K562 (cell line): Measurements from ENCODE around the gene SLC9C2. TPM values are rescaled to one million over a fixed set of nuclear protein-coding genes. Genes with fewer than 3 reads are reported as not detected.
A peak's percentile ranks its signal among the peaks of the same experiment; 100 is the strongest.
"Not testable (repeated sequence)": the region's sequence is repeated elsewhere in the genome, so short reads cannot be mapped to it uniquely, and the experiment has no call there.

Experiments
- ATAC-seq: fragments of 200-7000 bp; cut with Tn5 transposase; 3 replicates; pipeline ENCODE4 v1.9.1; 2020; ENCODE audit warnings: moderate library complexity
- BruUV-seq: library from RNA; stranded (reverse); fragments of 400-500 nt; replicated peaks from 2 replicates; lab custom pipeline; 2021; lab: Mats Ljungman, UMichigan
- CTCF ChIA-PET: fragments of 300-600 bp; formaldehyde crosslinking; extraction: SDS; loops from one replicate; lab custom pipeline; 2021; ENCODE audit warnings: low intra/inter-chr PET ratio; lab: Yijun Ruan, JAX
- POLR2A ChIA-PET: fragments of 300-600, 350-650 bp; sonication (Branson Sonifier 250); formaldehyde crosslinking; extraction: SDS; loops from one replicate; lab custom pipeline; 2021; ENCODE audit warnings: antibody characterized with exemption, inconsistent platforms; lab: Yijun Ruan, JAX
- DNase-seq, 4 experiments: peaks; one replicate each; pipeline versions ENCODE4 v3.0.0 to v3.0.0-alpha.2; 2011 to 2018; ENCODE audit warnings: low spot score in 3 of 4, mixed read lengths in 3 of 4; ENCODE audit errors: extremely low read depth in 1 of 4
- FAIRE-seq: peaks from 2 replicates; lab custom pipeline; 2011; peaks lifted over from hg19 to GRCh38; lab: Jason Lieb, UNC
- H2AFZ ChIP-seq: 2 replicates; pipeline ENCODE4 v1.6.0; 2011; ENCODE audit warnings: low read depth, low read length, control low read depth, inconsistent platforms
- H3K27ac ChIP-seq: fragments of 200-600 bp; 3 replicates; pipeline ENCODE4 v1.8.0; 2011; ENCODE audit warnings: low read depth, mild to moderate bottlenecking, control low read depth, inconsistent platforms, low read length, moderate library complexity, mixed read lengths; ENCODE audit errors: extremely low read depth
- H3K27me3 ChIP-seq, 2 experiments: fragments of 300-600 bp in 1 of 2; 2 replicates in 1 of 2; 3 replicates in 1 of 2; pipeline versions ENCODE4 v1.6.0 to v1.8.0; 2011; ENCODE audit warnings: inconsistent platforms in 2 of 2, low read length in 2 of 2, mild to moderate bottlenecking in 1 of 2, mixed read lengths in 1 of 2, moderate library complexity in 1 of 2; ENCODE audit not compliant: control insufficient read depth in 2 of 2, insufficient read depth in 2 of 2
- H3K36me3 ChIP-seq: fragments of 300-600 bp; 3 replicates; pipeline ENCODE4 v1.8.0; 2011; ENCODE audit warnings: mild to moderate bottlenecking, low read length, inconsistent platforms; ENCODE audit not compliant: control insufficient read depth, insufficient read depth
- H3K4me1 ChIP-seq, 2 experiments: fragments of 200-600 bp in 1 of 2; replicated peaks in 1 of 2; 2 replicates in 1 of 2; 3 replicates in 1 of 2; pipeline versions ENCODE4 v1.5.1 to v1.8.0; 2011; ENCODE audit warnings: inconsistent platforms in 2 of 2, low read length in 2 of 2, mild to moderate bottlenecking in 1 of 2, mixed read lengths in 1 of 2, moderate library complexity in 1 of 2; ENCODE audit not compliant: control insufficient read depth in 2 of 2, insufficient read depth in 2 of 2
- H3K4me2 ChIP-seq: 2 replicates; pipeline ENCODE4 v1.6.1; 2011; ENCODE audit warnings: low read length, control low read depth, inconsistent platforms, mixed read lengths; ENCODE audit not compliant: insufficient read depth
- H3K4me3 ChIP-seq: fragments of 200-600 bp; sonication (generic), shearing (Covaris generic); 2 replicates; pipeline ENCODE4 v1.5.1; 2016; ENCODE audit warnings: control low read depth, inconsistent platforms
- H3K79me2 ChIP-seq: fragments of 200-600 bp; 3 replicates; pipeline ENCODE4 v1.8.0; 2011; ENCODE audit warnings: low read length, inconsistent platforms; ENCODE audit not compliant: control insufficient read depth, insufficient read depth
- H3K9ac ChIP-seq, 2 experiments: 2 replicates each; pipeline versions ENCODE4 v1.6.0 to v1.6.1; 2011; ENCODE audit warnings: low read depth in 2 of 2, low read length in 2 of 2, control low read depth in 1 of 2, inconsistent platforms in 1 of 2, mild to moderate bottlenecking in 1 of 2, mixed read lengths in 1 of 2; ENCODE audit not compliant: insufficient read depth in 1 of 2
- H3K9me1 ChIP-seq: one replicate; pipeline ENCODE4 v1.6.0; 2011; ENCODE audit warnings: inconsistent platforms, mild to moderate bottlenecking, low read length, moderate library complexity; ENCODE audit not compliant: control insufficient read depth, insufficient read depth
- H3K9me3 ChIP-seq: replicated peaks from 2 replicates; pipeline ENCODE4 v1.5.1; 2011; ENCODE audit warnings: low read depth, low read length, inconsistent platforms; ENCODE audit not compliant: control insufficient read depth, insufficient read depth
- H4K20me1 ChIP-seq: replicated peaks from 2 replicates; pipeline ENCODE4 v1.6.1; 2011; ENCODE audit warnings: low read length, inconsistent platforms, mixed read lengths; ENCODE audit not compliant: control insufficient read depth, insufficient read depth
- ARID1B ChIP-seq: fragments of 450-650 bp; IDR thresholded peaks from 2 replicates; pipeline ENCODE4 v1.6.1; 2016; ENCODE audit warnings: antibody characterized with exemption, mild to moderate bottlenecking, inconsistent platforms
- CBFA2T3 ChIP-seq: fragments of 450-650 bp; IDR thresholded peaks from 2 replicates; pipeline ENCODE4 v1.6.1; 2017
- DPF2 ChIP-seq: fragments of 450-650 bp; IDR thresholded peaks from 2 replicates; pipeline ENCODE4 v1.6.1; 2016
- EGR1 ChIP-seq: fragments of 450-650 bp; conservative IDR thresholded peaks from 2 replicates; pipeline ENCODE4 v1.6.1; 2017; ENCODE audit warnings: mild to moderate bottlenecking
- ETS2 ChIP-seq: IDR thresholded peaks from 2 replicates; pipeline ENCODE4 v1.6.1; 2016; ENCODE audit warnings: borderline replicate concordance, missing genetic modification characterization, mild to moderate bottlenecking, moderate library complexity, missing compliant biosample characterization; ENCODE audit not compliant: poor library complexity, severe bottlenecking
- FOXA3 ChIP-seq, 2 experiments: fragments of 450-650 bp in 1 of 2; sonication (generic) in 1 of 2; formaldehyde crosslinking; IDR thresholded peaks in 1 of 2; conservative IDR thresholded peaks in 1 of 2; 2 replicates each; pipeline versions ENCODE4 v1.4.0 to v1.8.0; 2020 to 2022; ENCODE audit warnings: mild to moderate bottlenecking in 2 of 2, missing genetic modification reagents in 1 of 2
- GATA2 ChIP-seq: sonication (generic); formaldehyde crosslinking; IDR thresholded peaks from 2 replicates; pipeline ENCODE4 v1.4.0; 2020; ENCODE audit warnings: mild to moderate bottlenecking, missing genetic modification reagents
- GATAD2A ChIP-seq: fragments of 450-650 bp; IDR thresholded peaks from 2 replicates; pipeline ENCODE4 v1.6.1; 2017
- MECOM ChIP-seq: fragments of 250-450 bp; sonication (Bioruptor Pico); IDR thresholded peaks from 2 replicates; pipeline ENCODE4 v1.8.0; 2022; ENCODE audit warnings: inconsistent platforms
- SMARCA4 ChIP-seq: fragments of 450-650 bp; IDR thresholded peaks from 2 replicates; pipeline ENCODE4 v1.6.1; 2016
- TAL1 ChIP-seq: fragments of 450-650 bp; IDR thresholded peaks from 2 replicates; pipeline ENCODE4 v1.6.1; 2016; ENCODE audit warnings: mild to moderate bottlenecking
- TCF3 ChIP-seq: sonication (generic); formaldehyde crosslinking; IDR thresholded peaks from 2 replicates; pipeline ENCODE4 v1.4.0; 2020; ENCODE audit warnings: mild to moderate bottlenecking, missing genetic modification reagents
- TEAD4 ChIP-seq, 2 experiments: sonication (generic) in 1 of 2; formaldehyde crosslinking in 1 of 2; IDR thresholded peaks; 2 replicates each; pipeline versions ENCODE4 v1.6.1 to v1.8.0; 2012 to 2022; ENCODE audit warnings: borderline replicate concordance in 1 of 2, inconsistent platforms in 1 of 2, low read length in 1 of 2, mild to moderate bottlenecking in 1 of 2, missing genetic modification reagents in 1 of 2
- WGBS: fragments of 100-300 bp; shearing (Covaris generic); methylation state at CpG from one replicate; pipeline ENCODE4 v1.1.6; 2016; ENCODE audit warnings: low coverage, mixed read lengths; ENCODE audit not compliant: insufficient coverage; ENCODE audit errors: missing lambda C conversion rate; 5-methylcytosine and 5-hydroxymethylcytosine counted together
- in situ Hi-C: fragments of 300-500 bp; cut with MboI; formaldehyde crosslinking; loops from 4 replicates; pipeline ENCODE4 v1.15.0; 2018; ENCODE audit warnings: inconsistent platforms, mixed read lengths
- intact Hi-C: fragments of 100-400 bp; cut with micrococcal nuclease; formaldehyde crosslinking; loops from 2 replicates; pipeline ENCODE4 v1.14.2; 2022
- polyA plus RNA-seq, 8 experiments: library from polyadenylated mRNA; depleted of rRNA in 4 of 8; stranded (reverse) in 5 of 8; unstranded in 3 of 8; fragments of >200 nt; fragmentation: Nextera tagmentation in 2 of 8; fragmentation: Illumina TruSeq in 1 of 8; extraction: Ambion mirVana in 2 of 8; extraction: Trizol in 1 of 8; gene quantifications; 2 replicates each; pipeline versions ENCODE4 v1.2.1 to v1.2.3, GENCODE V29; 2011 to 2014; ENCODE audit warnings: inconsistent platforms in 1 of 8, missing spikeins in 1 of 8
- total RNA-seq, 7 experiments: library from RNA; depleted of rRNA in 6 of 7; stranded (reverse); fragments of >200 nt in 6 of 7; fragmentation: Illumina TruSeq in 2 of 7; extraction: Trizol in 2 of 7; gene quantifications; 2 replicates each; pipeline versions ENCODE4 v1.2.1 to v1.2.3, GENCODE V29; 2011 to 2021; ENCODE audit warnings: low replicate concordance in 1 of 7

The SLC9C2 gene
- total and polyA plus RNA-seq, 9 of the 15 experiments (the other 6 are each of a cell fraction or from before 2014, with no cell fraction given) = 0.11 to 0.22 (median 0.15) TPM; not detected in 5

DNA sequence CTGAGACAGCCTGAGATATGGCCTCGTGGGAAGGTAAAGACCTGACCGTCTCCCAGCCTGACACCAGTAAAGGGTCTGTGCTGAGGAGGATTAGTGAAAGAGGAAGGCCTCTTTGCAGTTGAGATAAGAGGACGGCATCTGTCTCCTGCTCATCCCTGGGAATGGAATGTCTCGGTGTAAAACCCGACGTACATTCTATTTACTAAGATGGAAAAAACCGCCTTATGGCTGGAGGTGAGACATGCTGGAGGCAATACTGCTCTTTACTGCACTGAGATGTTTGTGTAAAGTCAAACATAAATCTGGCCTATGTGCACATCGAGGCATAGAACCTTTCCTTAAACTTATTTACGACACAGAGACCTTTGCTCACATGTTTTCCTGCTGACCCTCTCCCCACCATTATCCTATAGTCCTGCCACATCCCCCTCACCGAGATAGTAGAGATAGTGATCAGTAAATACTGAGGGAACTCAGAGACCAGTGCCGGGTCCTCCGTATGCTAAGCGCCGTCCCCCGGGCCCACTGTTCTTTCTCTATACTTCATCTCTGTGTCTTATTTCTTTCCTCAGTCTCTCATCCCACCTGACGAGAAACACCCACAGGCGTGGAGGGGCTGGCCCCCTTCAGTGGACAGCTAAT, 128.0 kb downstream of the SLC9C2 start:
- FAIRE-seq; CTCF ChIA-PET; in situ Hi-C loops; H4K20me1 ChIP-seq; BruUV-seq; H3K9me1 ChIP-seq; H3K27me3 ChIP-seq; ATAC-seq; TF ChIP-seq TEAD4 (CRISPR knock-in tag; IDR thresholded peaks at IDR 0.05; ENCODE audit: borderline replicate concordance): not testable (repeated sequence)
- Histone ChIP-seq H2AFZ (peak overlapping the region; percentile 61), H3K4me3 (peak overlapping the region; percentile 70; the same call in 1 of the 2 replicates), H3K9ac (peak overlapping the region; percentile 68 to 78; a peak in 3 of 4 replicates), H3K36me3 (peaks cover 24% of the 10 kb centered on the region), H3K9me3 (peaks cover 14% of the 10 kb centered on the region), H3K79me2 (peaks cover 49% of the 10 kb centered on the region), H3K4me1 (peaks cover 11 to 28% of the 10 kb centered on the region in 2 experiments), H3K4me2 (peak overlapping the region; percentile 93), H3K27ac (peak overlapping the region; percentile 82; the same call in 2 of the 3 replicates)
- POLR2A ChIA-PET = interaction anchor here (0.6 to 1.2 kb wide), 3 partner anchors 45 to 350 kb away, joined by 3 to 4 read pairs (median 3); partner anchors contain the start of genes CENPL and DARS2
- DNase-seq = peak in 1 of 4 experiments; percentile 54
- intact Hi-C loops = loop anchor here (5.0 kb wide), 4 partner anchors 208 to 392 kb away; partner anchors contain the start of genes CENPL, DARS2, GAS5 and ZBTB37
- WGBS = 4% methylated on average over 17 of the region's 17 CpGs
- TF ChIP-seq TAL1 (peak; percentile 9; the same call in 1 of the 2 replicates), TCF3 (CRISPR knock-in tag) (peak; percentile 40; the same call in 1 of the 2 replicates), ETS2 (tag) (peak; percentile 47), TEAD4 (IDR thresholded peaks at IDR 0.05; ENCODE audit: low read length) (peak; percentile 29; the same call in 1 of the 2 replicates), SMARCA4 (peak; percentile 63), MECOM (peak; percentile 83), CBFA2T3 (peak; percentile 43), GATAD2A (peak; percentile 13; the same call in 1 of the 2 replicates), FOXA3 (CRISPR knock-in tag; conservative IDR thresholded peaks at IDR 0.05 in 1 of 2, IDR thresholded peaks at IDR 0.05 in 1 of 2) (peak; percentile 48 to 77; a peak in 2 of 4 replicates), ARID1B (peak; percentile 62), DPF2 (peak; percentile 69; the same call in 1 of the 2 replicates), GATA2 (CRISPR knock-in tag) (peak; percentile 22; the same call in 1 of the 2 replicates), EGR1 (0 out of 2 replicates have a peak, but pooled peaks have one; percentile 20)
